ENCODE results near the gene STIMATE. TPM values are rescaled to one million over a fixed set of nuclear protein-coding genes. Genes with fewer than 3 reads are reported as not detected.

The STIMATE gene
- total RNA-seq, 1 experiment from 2014 or later, result 15.5 TPM

DNA sequence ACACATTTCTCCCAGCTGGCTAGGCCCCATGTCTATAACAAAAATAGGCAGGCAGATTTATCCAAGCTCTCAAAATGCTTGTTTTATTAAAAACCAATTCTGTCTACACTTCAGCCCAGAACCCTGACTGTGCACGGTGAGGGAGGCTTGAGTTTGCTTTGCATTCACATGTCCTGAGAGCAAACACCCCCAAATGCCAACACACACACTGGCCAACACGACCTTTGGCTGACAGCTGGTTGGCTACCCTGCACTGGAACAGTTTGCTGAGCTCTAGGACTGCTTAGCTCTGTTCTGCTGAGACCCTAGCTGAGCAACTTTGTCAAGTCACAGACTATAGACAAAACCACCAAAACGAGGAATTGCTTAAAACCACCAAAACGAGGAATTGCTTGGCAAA, 3.6 kb downstream of the STIMATE start:
- DNase-seq (ENCODE audit: low read depth), result no peak

DNA sequence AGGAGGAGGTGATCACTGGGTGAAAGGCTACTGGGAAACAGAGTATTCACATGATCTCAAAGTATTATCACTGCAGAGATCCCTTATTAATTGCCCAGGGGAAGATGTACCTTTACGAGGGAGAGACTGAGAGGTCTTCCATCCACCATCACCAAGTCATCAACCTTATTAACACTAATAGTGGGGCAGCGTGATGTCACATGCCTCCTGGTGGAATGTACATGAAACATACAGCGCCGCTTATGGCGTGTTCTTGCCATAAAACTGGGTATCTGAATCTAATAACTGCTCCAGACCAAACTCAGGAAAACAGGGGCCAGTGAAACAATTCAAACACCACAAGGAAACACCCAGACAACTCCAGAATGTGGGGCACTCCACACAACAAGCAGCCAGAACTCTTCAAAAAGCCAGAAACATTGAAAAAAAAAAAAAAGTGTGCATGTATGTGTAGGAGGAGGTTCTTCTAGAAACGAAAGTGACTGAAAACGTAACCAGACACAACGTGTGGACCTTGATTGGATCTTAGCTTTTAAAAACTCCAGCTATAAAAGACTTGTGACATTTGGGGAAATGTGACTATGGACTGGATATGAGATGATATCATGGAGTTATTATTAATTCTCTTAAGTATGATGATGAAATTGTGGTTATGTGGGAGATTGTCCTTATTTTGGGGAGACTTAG, 4.6 kb downstream of the STIMATE start:
- DNase-seq (ENCODE audit: low read depth), result no peak

DNA sequence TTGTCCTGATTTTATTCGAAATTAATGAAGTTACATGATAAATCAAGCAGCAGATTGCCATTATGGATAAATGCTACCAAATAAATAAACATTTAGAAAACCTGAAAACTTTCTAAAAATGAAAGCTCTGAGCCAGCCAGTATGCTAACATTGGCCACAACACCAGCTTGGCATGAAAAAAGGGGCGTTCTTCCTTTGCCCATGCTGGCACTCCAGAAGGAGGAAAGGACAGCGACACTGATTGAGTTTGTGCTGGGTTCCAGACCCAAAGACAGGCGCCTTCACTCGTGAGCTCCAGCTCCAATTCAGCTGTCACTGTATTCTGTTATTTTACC, 5.1 kb downstream of the STIMATE start:
- DNase-seq (ENCODE audit: low read depth), result no peak

DNA sequence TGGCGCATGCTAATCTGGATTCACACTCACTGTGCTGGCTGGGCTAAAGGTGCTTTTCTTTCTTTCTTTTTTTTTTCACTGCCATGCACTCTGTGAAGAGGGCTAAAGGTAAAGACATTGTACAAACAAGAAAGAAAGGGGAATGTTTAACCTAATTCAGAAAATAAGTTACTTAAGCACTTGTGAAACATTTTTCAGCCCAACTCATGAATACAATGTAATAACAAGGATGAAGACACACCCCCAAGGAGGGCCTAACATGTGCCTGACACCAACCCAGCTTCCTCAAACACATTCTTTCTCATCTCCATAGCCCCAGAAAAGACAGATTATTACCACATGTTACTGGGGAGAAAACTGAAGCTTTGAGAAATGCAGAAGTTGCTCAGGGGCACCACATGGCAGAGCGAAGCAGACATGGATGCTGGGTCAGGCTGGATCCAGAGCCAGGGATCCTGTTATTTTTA, 5.7 kb downstream of the STIMATE start:
- no peak for DNase-seq (ENCODE audit: low read depth)

DNA sequence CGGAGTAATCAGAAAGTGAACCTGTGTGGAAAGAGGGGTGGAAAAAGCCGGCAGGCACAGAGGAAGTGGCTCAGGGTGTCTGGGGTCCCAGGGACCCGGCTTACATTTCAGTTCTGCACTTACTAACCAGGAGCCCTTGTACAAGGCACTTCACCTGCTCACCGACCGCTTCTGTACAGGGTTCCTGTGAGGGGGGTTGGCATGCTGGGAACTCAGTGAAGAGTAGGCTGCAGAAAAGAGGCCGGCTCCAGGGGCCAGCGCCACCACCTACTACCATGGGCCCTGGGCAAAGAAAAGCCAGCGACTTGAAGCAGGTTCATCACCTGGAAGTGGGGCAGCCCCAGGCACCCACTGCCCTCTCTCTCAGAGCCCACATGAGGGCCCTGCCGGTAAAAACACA, 6.2 kb downstream of the STIMATE start:
- no peak for DNase-seq (ENCODE audit: low read depth)

DNA sequence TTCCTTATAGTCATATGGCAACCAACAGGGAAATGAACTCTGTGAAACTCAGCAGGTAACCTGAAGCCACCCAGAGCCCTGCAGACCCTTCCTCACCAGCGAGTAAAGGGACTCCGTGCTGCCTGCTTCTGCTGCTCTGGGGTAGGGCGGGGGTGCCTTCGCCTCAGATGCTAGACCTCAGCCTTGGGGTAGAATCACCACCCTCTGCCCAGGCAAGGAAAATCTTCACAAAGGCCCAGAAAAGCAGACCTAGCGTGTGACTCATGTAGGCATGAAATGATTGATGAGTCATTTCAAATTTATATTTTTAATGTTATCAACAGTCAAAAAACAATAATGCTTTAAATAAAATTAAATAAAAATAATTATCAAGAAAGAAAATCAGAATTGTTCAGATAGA, 6.6 kb downstream of the STIMATE start:
- DNase-seq (ENCODE audit: low read depth), result no peak

DNA sequence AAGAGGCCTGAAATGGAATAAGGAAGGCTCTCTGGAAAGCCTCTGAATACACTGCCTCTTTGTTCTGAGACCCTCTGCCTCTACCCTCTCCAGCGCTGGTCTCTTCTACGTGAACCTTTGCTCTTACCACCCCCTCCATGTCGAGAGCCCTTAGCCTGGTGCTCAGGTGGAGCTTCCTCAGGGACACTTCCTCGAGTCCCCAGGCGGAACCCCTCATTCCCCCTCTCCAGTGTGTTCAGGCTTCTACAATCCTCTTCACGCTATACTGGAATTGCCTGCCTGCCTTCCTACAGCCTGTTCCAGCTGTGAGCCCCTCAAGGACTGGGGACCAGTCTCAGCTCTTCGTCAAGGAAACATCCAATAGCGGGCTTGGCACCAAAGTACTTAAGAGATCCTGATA, 7.4 kb downstream of the STIMATE start:
- DNase-seq (ENCODE audit: low read depth), result no peak

DNA sequence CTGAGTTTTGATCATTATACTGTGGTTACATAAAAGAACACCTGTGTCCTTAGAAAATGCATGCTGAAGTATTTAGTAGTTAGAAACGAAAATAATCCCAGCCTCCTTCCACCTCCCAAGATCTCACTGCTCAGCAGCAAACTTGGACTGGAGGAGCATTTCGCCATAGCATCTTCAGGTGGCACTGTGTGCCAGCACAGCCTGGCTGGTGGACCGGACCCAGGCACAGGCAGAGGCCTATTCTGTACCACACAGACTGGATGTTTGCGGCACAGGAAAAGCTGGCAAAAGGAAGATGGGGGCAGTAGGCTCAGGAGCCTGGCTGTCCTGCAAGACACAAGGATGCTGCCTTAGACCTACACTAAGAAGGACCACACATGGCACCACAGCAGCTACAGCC, 10.2 kb downstream of the STIMATE start:
- DNase-seq (ENCODE audit: low read depth), result no peak

DNA sequence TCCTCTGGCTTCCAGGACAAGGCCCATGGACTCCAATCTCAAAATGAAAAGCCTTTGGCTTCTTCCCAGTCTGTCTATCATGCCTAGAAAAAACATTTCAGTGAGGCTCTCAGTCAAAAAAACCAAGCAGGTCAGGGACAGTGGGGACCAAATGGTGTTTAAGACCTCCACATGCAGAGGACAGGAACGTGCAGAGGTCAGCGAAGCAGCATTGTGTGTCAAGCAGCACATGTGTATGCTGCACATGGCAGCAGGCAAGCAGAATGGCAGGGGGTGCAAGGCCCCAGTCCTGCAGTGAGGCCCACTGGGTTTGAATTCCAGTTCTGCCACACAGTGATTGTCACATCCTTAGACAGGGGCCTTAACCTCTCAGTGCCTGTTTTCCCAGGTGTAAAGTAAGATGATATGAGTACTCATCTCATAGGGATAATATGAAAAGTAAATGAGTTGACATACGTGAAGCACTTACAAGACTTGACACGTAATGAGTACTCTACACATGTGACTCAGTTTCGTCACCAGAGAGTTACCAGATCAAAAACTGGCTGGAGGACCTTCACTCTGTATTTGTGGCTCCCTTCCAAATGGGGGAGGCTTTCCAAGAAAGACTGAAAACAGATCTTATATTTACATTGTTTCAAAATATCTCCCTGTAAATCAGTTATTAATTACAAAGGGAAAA, 11.2 kb downstream of the STIMATE start:
- no peak for DNase-seq (ENCODE audit: low read depth)

DNA sequence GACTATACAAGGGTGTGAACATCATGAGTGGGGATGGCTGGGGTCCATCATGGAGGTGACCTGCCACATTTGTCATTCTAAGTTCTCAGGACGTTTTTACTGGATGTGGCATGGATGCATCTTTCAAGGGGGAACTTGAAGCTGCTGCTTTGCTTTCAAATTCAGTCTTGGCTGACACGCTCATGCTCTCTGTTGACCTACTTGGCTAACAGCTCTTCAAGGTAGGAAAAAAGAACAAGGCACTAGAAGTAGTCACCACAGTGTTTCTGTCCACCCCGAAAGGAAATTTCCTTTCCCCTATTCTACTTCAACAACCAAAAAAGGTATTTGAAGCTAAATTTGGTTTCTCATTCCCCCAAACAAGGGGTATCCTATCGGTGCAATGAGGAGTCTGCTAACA, 15.0 kb downstream of the STIMATE start:
- DNase-seq (ENCODE audit: low read depth), result no peak

DNA sequence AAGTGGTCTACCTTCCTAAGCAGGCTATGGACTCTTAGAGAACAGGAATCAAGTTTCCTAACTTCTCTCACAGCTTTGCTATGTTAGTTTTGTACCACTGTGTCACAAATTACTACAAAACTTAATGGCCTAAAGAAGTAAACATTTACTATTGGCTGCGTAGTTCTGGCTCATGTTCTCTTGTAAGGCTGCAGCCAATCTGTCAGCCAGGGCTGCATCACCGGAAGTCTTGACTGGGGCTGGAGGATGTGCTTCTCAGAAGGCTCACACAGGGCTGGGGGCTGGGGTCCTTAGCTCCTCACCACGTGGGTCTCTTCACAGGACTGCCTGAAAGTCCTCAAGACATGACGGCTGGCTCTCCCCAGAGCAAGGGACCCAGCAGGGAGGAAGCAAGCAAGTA, 15.5 kb downstream of the STIMATE start:
- DNase-seq (ENCODE audit: low read depth), result no peak

DNA sequence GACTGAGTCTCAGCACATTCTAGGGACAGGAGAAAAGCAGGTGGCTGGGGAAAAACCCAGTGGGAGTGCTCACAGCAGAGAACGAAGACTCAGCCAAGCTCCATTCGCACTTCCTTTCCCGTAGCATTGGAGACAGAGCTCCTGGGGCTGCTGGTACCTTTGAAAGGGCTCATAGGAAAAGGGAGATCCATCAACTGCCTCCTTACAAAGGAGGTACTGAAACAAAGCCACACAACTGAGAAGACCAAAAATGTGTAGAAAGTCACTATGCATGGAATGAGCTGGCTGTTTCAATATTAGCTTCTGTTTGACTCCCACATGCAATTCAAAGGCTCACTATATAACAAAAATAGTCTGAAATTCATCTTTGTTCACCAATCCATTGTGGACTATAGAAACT, 16.9 kb downstream of the STIMATE start:
- no peak for DNase-seq (ENCODE audit: low read depth)

DNA sequence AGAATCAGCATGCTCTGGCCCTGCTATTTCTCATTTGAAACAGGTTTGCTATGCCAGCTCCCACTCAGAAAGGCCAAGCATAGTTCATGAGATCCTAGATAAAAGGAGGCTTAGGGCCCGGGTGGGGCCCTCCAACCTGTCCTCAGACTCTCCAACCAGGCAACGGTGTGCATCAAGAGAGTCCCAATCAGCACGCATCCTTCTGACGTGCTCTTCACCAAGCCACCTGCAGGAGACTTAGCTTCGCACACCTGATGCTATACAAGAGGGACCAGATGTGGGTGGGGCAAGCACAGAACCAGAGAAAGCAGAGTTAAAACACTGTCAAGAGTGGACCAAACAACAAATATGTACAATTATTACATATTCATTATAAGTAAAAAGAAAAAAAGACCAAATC, 17.3 kb downstream of the STIMATE start:
- DNase-seq (ENCODE audit: low read depth), result no peak

DNA sequence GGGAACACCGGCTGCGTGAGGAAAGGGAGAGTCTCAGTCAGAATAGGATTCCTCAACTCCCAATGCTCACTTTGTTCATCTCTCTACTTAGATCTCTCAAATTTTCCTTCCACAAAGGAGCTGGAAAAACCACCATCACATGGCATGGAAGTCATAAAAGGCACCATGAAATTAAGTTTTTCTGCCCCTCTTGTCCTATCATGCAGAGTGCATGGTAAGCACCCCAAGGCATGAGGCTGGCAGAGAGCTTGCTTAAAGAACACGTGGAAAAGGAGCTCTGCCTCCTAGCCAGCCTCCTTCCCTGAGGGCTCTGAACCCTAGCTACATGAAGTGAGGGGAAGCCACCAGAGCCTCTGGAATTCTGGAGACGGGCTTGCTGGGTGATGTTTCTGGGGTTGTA, 17.8 kb downstream of the STIMATE start:
- no peak for DNase-seq (ENCODE audit: low read depth)

DNA sequence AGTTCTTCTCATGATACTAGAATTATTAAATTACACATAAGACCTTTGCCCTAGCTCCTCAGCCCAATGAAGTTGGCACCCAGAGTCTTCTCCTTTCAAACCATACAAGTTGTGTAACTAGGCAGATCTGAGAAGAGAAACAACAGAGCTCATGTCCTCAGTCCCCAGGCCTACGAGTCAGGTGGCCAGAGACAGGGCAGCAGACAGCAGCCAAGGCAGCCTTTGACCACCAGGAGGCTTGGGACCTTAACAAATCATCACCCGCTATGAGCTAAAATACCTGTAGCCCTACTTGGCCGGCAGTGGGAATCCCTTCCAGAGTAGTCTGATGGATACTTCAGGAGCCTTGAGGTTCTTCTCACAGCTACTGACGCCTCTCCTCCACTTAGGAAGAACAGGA, 18.3 kb downstream of the STIMATE start:
- DNase-seq (ENCODE audit: low read depth), result no peak

DNA sequence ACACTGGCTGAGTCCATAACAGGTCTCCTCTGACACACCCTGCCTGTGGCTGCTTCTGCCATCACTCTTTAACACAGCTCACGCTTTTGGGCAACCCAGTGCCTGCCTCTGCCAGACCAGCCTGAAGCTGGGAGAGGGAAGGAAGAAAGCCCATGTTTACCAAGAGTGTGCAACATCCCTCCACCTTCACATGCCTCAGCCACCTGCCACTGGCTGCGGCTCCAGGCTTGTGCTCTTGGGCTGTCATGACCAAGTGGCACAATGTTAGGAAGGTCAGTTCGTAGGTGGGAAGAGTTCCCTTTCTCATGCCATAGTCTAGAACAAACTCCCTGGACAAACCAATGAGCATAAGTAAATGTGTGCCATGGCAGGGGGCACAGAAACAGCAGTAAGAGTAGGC, 20.3 kb downstream of the STIMATE start:
- DNase-seq (ENCODE audit: low read depth), result no peak

DNA sequence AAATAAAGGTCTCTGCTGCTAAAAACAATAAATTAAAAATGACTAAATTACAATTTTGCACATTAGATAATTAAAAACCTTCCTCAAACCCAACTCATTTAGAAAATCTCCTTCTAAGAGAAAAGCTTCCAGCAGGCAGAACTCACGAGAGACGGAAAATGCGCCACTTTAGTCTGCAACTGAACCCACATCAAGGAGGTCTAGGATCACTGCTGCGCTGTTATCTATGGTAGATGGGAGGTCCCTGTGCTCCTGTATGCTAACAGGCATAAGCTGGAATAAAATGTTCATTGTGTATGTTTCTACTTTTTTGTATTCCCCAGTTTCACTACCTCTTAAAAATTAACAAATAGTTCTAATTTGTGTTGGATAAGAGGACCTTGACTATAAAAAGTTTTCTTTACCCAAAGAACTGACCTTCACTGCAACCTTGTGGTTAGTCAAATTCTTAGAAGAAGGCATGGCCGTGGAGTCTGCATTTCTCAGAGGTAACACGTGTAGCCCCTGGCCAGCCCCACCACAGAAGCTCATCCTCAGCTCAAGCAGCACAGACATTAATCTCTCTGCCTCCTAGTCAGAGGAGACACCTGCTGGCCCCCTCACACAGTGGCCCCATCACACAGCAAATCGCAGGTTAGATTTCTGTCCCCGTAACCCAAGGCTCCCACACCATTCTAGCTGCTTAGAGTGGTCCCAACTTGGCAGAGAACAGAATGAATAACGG, 22.3 kb downstream of the STIMATE start:
- no peak for DNase-seq (ENCODE audit: low read depth)

DNA sequence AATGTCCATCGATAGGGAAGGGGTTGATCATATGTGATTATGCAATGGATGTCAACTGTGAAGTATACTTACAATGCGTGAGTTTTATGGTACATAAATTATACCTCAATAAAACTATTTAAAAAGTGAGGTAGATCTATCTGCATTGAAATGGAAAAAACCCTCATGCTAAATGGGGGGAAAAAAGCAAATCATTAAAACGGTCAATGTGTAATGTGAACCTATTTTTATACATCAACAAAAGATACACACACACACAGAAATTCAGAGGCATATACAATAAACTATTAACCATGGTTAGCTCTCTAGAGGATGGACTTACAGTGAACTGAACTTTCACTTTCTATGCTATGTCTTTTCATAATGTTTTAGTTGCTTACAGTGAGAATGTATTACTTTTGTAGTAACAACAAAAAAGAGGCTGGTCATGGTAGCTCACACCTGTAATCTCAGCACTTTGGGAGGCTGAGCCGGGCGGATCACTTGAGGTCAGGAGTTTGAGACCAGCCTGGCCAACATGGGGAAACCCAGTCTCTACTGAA, 23.1 kb downstream of the STIMATE start:
- no peak for DNase-seq (ENCODE audit: low read depth)

DNA sequence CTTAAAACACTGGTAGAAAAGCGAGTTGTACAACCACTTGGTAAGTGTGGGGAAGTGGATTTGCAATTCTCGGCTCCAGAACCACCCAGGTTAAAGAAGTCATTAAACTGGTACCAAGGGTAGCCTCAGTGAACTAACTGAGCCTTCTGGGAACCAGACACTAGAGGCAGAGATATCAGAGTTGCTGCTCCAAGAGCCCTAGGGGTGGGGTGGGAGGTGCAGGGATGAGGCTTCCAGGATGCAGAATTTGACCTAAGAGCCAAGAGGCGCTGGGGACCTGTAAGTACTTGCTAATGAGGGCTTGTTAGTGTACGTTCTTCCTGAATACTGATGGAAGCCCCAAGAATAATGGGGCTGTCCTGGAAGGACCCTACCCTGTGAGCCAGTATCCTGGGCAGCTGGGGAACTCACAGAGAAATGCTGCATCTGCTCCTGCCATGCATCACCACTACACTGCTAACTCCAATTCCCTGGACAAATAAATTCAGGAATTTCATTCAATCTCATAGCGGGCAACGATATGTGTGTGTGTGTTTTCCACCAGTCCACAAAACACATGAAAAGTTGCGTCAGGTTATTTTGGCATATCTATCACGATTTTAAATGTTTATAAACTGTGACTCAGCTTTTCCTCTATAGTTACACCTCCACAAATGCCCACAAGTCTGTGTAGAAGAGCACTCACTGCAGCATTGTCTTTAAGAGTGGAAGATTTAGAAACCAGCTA, 23.8 kb downstream of the STIMATE start:
- peak; percentile 47 for DNase-seq (ENCODE audit: low read depth)

DNA sequence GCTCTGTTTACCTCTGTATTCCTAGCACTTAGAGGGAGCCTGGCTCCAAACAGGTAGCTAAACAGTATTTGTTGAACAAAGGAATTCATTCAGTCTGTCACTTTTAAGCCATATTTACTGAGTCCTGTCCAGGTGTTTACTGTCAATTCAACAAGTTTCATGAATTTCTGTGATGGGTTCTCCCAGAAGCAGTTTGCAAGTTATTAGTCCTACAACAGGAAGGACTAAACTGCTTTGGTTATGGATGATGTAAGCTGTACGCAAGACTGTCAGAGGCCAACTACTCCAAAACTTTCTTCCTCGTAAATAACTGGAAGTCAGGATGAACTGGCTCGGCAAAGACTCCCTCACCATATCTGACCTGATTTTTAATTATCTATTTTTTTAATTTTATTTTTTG, 25.1 kb downstream of the STIMATE start:
- DNase-seq (ENCODE audit: low read depth), result no peak

DNA sequence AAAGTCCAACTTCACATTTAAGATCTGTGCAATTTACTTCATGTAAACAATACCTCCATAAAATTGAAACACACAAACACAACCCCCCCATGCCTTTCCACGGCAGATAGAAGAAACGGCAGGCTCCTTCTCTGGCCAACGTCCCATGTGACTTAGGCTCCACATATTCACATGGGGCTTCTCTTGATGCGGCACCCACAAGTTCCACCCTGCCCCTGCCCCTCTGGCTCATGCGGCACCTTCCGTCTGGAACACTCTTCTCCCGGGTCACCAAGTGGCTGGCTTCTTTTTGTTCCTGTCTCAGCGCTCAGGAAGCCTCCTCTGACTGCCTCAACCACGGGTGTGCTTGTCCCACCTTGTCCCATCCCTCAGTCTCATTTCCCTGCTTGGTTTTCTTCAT, 25.6 kb downstream of the STIMATE start:
- no peak for DNase-seq (ENCODE audit: low read depth)

DNA sequence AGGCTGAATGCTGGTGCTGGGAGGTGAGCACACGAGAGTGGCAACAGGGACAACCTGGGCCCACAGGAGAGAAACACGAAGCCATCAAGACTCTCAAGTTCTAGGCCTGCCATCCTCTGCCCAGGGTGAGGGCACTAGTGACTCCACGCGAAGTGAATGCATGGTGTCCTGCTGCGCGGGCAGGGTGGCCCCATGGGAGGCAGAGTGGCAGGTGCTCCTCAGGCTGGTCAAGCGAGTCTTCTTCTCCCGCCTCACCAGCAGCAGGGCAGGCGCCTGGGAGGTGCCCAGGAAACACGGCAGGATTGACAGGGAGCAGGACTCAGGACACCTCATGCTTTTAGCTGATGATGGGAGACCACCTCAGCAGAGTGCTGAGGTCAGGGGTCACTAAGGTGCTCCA, 26.9 kb downstream of the STIMATE start:
- no peak for DNase-seq (ENCODE audit: low read depth)

All from M059J (cell line).